WTC11 (cell line): ENCODE data around the gene A2ML1. TPM values are rescaled to one million over a fixed set of nuclear protein-coding genes. Genes with fewer than 3 reads are reported as not detected.
A peak's percentile ranks its signal among the peaks of the same experiment; 100 is the strongest.

Experiments
- ATAC-seq: fragments of 200-7000 bp; cut with Tn5 transposase; 2 replicates; pipeline ENCODE4 v1.10.0; 2021; ENCODE audit warnings: mild to moderate bottlenecking, moderate library complexity
- CTCF ChIA-PET: fragments of 300-600 bp; sonication (Branson Sonifier 250); formaldehyde crosslinking; loops from one replicate; lab custom pipeline; 2021; ENCODE audit warnings: antibody characterized with exemption; lab: Charles Lee
- POLR2A ChIA-PET: fragments of 350-600 bp; sonication (Branson Sonifier 250); formaldehyde crosslinking; loops from one replicate; lab custom pipeline; 2021; ENCODE audit warnings: antibody characterized with exemption; lab: Charles Lee
- DNase-seq: peaks from one replicate; pipeline ENCODE4 v3.0.0; 2021; ENCODE audit warnings: low spot score
- H3K27ac Mint-ChIP-seq: 2 replicates; pipeline ENCODE4 v1.8.0; 2021; ENCODE audit warnings: mixed read lengths
- H3K27me3 Mint-ChIP-seq: 2 replicates; pipeline ENCODE4 v1.8.0; 2021; ENCODE audit warnings: low read depth, mild to moderate bottlenecking, moderate library complexity, mixed read lengths
- H3K36me3 Mint-ChIP-seq: 2 replicates; pipeline ENCODE4 v1.8.0; 2021; ENCODE audit warnings: mixed read lengths
- H3K4me1 Mint-ChIP-seq: 2 replicates; pipeline ENCODE4 v1.8.0; 2022; ENCODE audit warnings: mixed read lengths
- H3K4me3 Mint-ChIP-seq: 2 replicates; pipeline ENCODE4 v1.8.0; 2021; ENCODE audit warnings: mild to moderate bottlenecking, moderate library complexity, mixed read lengths
- H3K9me3 Mint-ChIP-seq: 2 replicates; pipeline ENCODE4 v1.8.0; 2021; ENCODE audit warnings: mixed read lengths
- FOXP4 ChIP-seq: sonication (generic); formaldehyde crosslinking; IDR thresholded peaks from 2 replicates; pipeline ENCODE4 v1.8.0; 2022; ENCODE audit warnings: mild to moderate bottlenecking, missing genetic modification reagents
- GRHL2 ChIP-seq: fragments of 250-450 bp; sonication (Bioruptor Pico); IDR thresholded peaks from 2 replicates; pipeline ENCODE4 v1.8.0; 2022; ENCODE audit warnings: mild to moderate bottlenecking, moderate library complexity; ENCODE audit not compliant: insufficient replicate concordance, severe bottlenecking
- IRF2 ChIP-seq: sonication (generic); formaldehyde crosslinking; IDR thresholded peaks from 2 replicates; pipeline ENCODE4 v1.8.0; 2022; ENCODE audit warnings: low read depth, missing genetic modification reagents, borderline replicate concordance
- MLX ChIP-seq: sonication (generic); formaldehyde crosslinking; IDR thresholded peaks from 2 replicates; pipeline ENCODE4 v1.8.1; 2023; ENCODE audit warnings: mild to moderate bottlenecking, missing genetic modification reagents, moderate library complexity
- MYBL2 ChIP-seq: sonication (generic); formaldehyde crosslinking; IDR thresholded peaks from 2 replicates; pipeline ENCODE4 v1.8.1; 2023; ENCODE audit warnings: mild to moderate bottlenecking, moderate library complexity, missing genetic modification reagents
- NFATC4 ChIP-seq: fragments of 250-450 bp; sonication (Bioruptor Pico); IDR thresholded peaks from 2 replicates; pipeline ENCODE4 v1.9.0; 2021; ENCODE audit warnings: mild to moderate bottlenecking
- NFYB ChIP-seq: sonication (generic); formaldehyde crosslinking; conservative IDR thresholded peaks from 2 replicates; pipeline ENCODE4 v1.8.0; 2022; ENCODE audit warnings: low read depth, missing genetic modification reagents
- PRDM15 ChIP-seq: sonication (generic); formaldehyde crosslinking; IDR thresholded peaks from 2 replicates; pipeline ENCODE4 v1.8.0; 2022; ENCODE audit warnings: missing genetic modification reagents
- PRRX2 ChIP-seq: fragments of 250-450 bp; sonication (Bioruptor Pico); IDR thresholded peaks from 2 replicates; pipeline ENCODE4 v1.8.0; 2021; ENCODE audit warnings: mild to moderate bottlenecking
- RELA ChIP-seq: sonication (generic); formaldehyde crosslinking; IDR thresholded peaks from 2 replicates; pipeline ENCODE4 v1.8.1; 2022; ENCODE audit warnings: missing genetic modification reagents, mild to moderate bottlenecking, borderline replicate concordance
- TCF7 ChIP-seq: sonication (generic); formaldehyde crosslinking; IDR thresholded peaks from 2 replicates; pipeline ENCODE4 v1.8.0; 2022; ENCODE audit warnings: mild to moderate bottlenecking, low read depth, missing genetic modification reagents, moderate library complexity
- ZNF232 ChIP-seq: sonication (generic); formaldehyde crosslinking; IDR thresholded peaks from 2 replicates; pipeline ENCODE4 v1.8.0; 2022; ENCODE audit warnings: mild to moderate bottlenecking, missing genetic modification reagents
- total RNA-seq: library from RNA; stranded (reverse); gene quantifications from 3 replicates; pipeline ENCODE4 v1.2.3, GENCODE V29; 2021
- TF ChIP-seq, protein P1 (sequence below): sonication (generic); formaldehyde crosslinking; IDR thresholded peaks from 2 replicates; pipeline ENCODE4 v1.8.1; 2023; ENCODE audit warnings: mild to moderate bottlenecking, missing genetic modification reagents
- TF ChIP-seq, protein P2 (sequence below): fragments of 250-450 bp; sonication (Bioruptor Pico); IDR thresholded peaks from 2 replicates; pipeline ENCODE4 v1.9.0; 2021; ENCODE audit warnings: moderate library complexity, mild to moderate bottlenecking, inconsistent platforms, borderline replicate concordance
- TF ChIP-seq, protein P3 (sequence below): sonication (generic); formaldehyde crosslinking; IDR thresholded peaks from 2 replicates; pipeline ENCODE4 v1.8.1; 2022; ENCODE audit warnings: low read depth, missing genetic modification reagents, borderline replicate concordance

The A2ML1 gene
- total RNA-seq, 1 experiment from 2014 or later: 10.5 TPM

GRCh38 chr12:8779281-8779680 is 43.1 kb upstream of the A2ML1 start (continued):
- no peak for TF ChIP-seq PRDM15
- no peak for TF ChIP-seq TCF7 (CRISPR knock-in tag)
- TF ChIP-seq NFYB (CRISPR knock-in tag): no peak
- TF ChIP-seq, protein P1, sequence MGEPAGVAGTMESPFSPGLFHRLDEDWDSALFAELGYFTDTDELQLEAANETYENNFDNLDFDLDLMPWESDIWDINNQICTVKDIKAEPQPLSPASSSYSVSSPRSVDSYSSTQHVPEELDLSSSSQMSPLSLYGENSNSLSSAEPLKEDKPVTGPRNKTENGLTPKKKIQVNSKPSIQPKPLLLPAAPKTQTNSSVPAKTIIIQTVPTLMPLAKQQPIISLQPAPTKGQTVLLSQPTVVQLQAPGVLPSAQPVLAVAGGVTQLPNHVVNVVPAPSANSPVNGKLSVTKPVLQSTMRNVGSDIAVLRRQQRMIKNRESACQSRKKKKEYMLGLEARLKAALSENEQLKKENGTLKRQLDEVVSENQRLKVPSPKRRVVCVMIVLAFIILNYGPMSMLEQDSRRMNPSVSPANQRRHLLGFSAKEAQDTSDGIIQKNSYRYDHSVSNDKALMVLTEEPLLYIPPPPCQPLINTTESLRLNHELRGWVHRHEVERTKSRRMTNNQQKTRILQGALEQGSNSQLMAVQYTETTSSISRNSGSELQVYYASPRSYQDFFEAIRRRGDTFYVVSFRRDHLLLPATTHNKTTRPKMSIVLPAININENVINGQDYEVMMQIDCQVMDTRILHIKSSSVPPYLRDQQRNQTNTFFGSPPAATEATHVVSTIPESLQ (CRISPR knock-in tag): no peak
- TF ChIP-seq FOXP4 (CRISPR knock-in tag): no peak
- TF ChIP-seq, protein P2, sequence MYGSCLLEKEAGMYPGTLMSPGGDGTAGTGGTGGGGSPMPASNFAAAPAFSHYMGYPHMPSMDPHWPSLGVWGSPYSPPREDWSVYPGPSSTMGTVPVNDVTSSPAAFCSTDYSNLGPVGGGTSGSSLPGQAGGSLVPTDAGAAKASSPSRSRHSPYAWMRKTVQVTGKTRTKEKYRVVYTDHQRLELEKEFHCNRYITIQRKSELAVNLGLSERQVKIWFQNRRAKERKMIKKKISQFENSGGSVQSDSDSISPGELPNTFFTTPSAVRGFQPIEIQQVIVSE: no peak
- TF ChIP-seq GRHL2 (CRISPR knock-in tag): no peak
- TF ChIP-seq, protein P3, sequence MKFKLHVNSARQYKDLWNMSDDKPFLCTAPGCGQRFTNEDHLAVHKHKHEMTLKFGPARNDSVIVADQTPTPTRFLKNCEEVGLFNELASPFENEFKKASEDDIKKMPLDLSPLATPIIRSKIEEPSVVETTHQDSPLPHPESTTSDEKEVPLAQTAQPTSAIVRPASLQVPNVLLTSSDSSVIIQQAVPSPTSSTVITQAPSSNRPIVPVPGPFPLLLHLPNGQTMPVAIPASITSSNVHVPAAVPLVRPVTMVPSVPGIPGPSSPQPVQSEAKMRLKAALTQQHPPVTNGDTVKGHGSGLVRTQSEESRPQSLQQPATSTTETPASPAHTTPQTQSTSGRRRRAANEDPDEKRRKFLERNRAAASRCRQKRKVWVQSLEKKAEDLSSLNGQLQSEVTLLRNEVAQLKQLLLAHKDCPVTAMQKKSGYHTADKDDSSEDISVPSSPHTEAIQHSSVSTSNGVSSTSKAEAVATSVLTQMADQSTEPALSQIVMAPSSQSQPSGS (CRISPR knock-in tag): no peak
- no peak for TF ChIP-seq NFATC4 (CRISPR knock-in tag)

- peaks cover 29% of the 10 kb centered on the region for H3K36me3 Mint-ChIP-seq
- DNase-seq (no peak), ATAC-seq (no peak)
- peak overlapping the region; percentile 54 for H3K27ac Mint-ChIP-seq
- H3K4me1 Mint-ChIP-seq: peaks cover 46% of the 10 kb centered on the region
- H3K27me3 Mint-ChIP-seq: no peaks in the 10 kb centered on the region
- CTCF ChIA-PET: interaction anchor here (0.6 to 1.1 kb wide), 5 partner anchors 43 to 122 kb away, joined by 3 to 7 read pairs (median 4); no protein-coding TSS in a partner anchor
- no peaks in the 10 kb centered on the region for H3K9me3 Mint-ChIP-seq
- POLR2A ChIA-PET: no interaction called here
- H3K4me3 Mint-ChIP-seq: no peak overlapping the region
- TF ChIP-seq MYBL2 (CRISPR knock-in tag) (no peak), RELA (CRISPR knock-in tag) (no peak), IRF2 (no peak), PRDM15 (no peak), MLX (no peak), PRRX2 (no peak), NFYB (CRISPR knock-in tag) (no peak), ZNF232 (CRISPR knock-in tag) (no peak)
- TF ChIP-seq, protein P1 (CRISPR knock-in tag): no peak
Measured at GRCh38 chr12:8779862-8780261, 42.6 kb upstream of the A2ML1 start.
